Gastrocnemius medialis (tissue), 4 donors: ENCODE measurements around the gene PPFIBP2.

Experiments used
- CTCF ChIP-seq, 5 experiments: fragments of 450-650 bp in 3 of 5; fragments of 200-600 bp in 2 of 5; sonication (generic) in 2 of 5; IDR thresholded peaks in 4 of 5; conservative IDR thresholded peaks in 1 of 5; 1 replicate in 4 of 5; 2 replicates in 1 of 5; pipeline ENCODE4 v1.5.1; 2016 to 2019; ENCODE audit warnings: antibody characterized with exemption in 5 of 5, mild to moderate bottlenecking in 3 of 5, moderate library complexity in 3 of 5
- POLR2A ChIP-seq, 2 donors: fragments of 450-650 bp; IDR thresholded peaks; one replicate each; pipeline ENCODE4 v1.6.1; 2017; ENCODE audit warnings: antibody characterized with exemption in 2 of 2, mild to moderate bottlenecking in 2 of 2, moderate library complexity in 2 of 2

- no peak for TF ChIP-seq CTCF (IDR thresholded peaks at IDR 0.05 in 4 of 5, conservative IDR thresholded peaks at IDR 0.05 in 1 of 5)
- TF ChIP-seq POLR2A (IDR thresholded peaks at IDR 0.05): no peak
Observed at GRCh38 chr11:7648264-7648663, 134.5 kb downstream of the PPFIBP2 start.
